ENCODE measurements around the gene SPARC.

DNA sequence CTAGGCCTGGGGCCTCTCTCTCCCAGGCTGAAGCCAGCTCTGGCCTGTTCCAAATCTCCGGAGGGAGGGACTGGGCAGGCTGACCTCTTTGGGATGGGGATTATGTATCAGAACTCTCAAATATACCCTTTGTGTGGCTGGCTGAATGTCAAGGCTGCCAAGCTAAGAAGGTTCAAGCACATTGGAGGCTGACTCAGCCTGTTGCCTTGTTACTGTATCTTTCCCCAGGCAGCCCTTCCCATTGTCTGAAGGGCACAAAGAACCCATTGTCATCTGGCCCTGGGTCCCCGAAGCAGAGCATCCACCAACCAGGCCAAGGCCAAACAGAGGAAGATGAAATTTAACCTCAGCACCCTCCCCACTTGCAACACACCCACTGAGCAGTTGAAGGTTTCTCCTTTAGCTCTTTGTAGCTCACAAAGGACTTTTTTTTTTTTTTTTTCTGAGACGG is 7.3 kb upstream of the SPARC start:
- TF ChIP-seq BACH2 (CRISPR knock-in tag; IDR thresholded peaks at IDR 0.05; ENCODE audit: borderline replicate concordance) (no peak), PPARA (CRISPR knock-in tag; IDR thresholded peaks at IDR 0.05; ENCODE audit: borderline replicate concordance) (no peak), ARNTL (CRISPR knock-in tag; IDR thresholded peaks at IDR 0.05; ENCODE audit: borderline replicate concordance, low read depth) (no peak), CSRNP3 (CRISPR knock-in tag; IDR thresholded peaks at IDR 0.05) (no peak), ESRRG (CRISPR knock-in tag; IDR thresholded peaks at IDR 0.05) (no peak), ZFP3 (CRISPR knock-in tag; IDR thresholded peaks at IDR 0.05) (no peak)
